ENCODE measurements around the gene OVCH1. TPM values are rescaled to one million over a fixed set of nuclear protein-coding genes. Genes with fewer than 3 reads are reported as not detected.

The OVCH1 gene
- total and polyA plus RNA-seq, 10 of the 15 experiments (the other 5 are each of a cell fraction or from before 2014, with no cell fraction given): 0.15 TPM; not detected in 9

GRCh38 chr12:29544428-29545101 lies 47.1 kb upstream of the OVCH1 start:
- peaks cover 5% of the 10 kb centered on the region for H3K4me1 ChIP-seq (ENCODE audit: control insufficient read depth, insufficient read depth, low read length)
- TF ChIP-seq CTCF (IDR thresholded peaks at IDR 0.05 in 2 of 3, conservative IDR thresholded peaks at IDR 0.05 in 1 of 3; ENCODE audit: control insufficient read depth in 2 of 3, extremely low read depth in 1 of 3, insufficient read depth in 1 of 3, low read depth in 3 of 3, low read length in 3 of 3) (peak in 1 of 3 experiments; percentile 12; a peak in 1 of 6 replicates), ZBTB11 (CRISPR knock-in tag; IDR thresholded peaks at IDR 0.05) (no peak), TCF3 (IDR thresholded peaks at IDR 0.05; ENCODE audit: borderline replicate concordance, insufficient read depth, low read depth, low read length) (no peak)
- peak; percentile 75 for ATAC-seq
- in situ Hi-C loops (cut with MboI): no loop called here
- BruUV-seq (replicated peaks): no TSS peak
- intact Hi-C loops (cut with micrococcal nuclease; ENCODE audit: unreplicated experiment): no loop called here
- H3K79me2 ChIP-seq (ENCODE audit: control insufficient read depth, insufficient read depth, low read length): no peaks in the 10 kb centered on the region
- no peak overlapping the region for H3K9ac ChIP-seq (ENCODE audit: control insufficient read depth, insufficient read depth, low read length)
- H4K20me1 ChIP-seq (ENCODE audit: control insufficient read depth, insufficient read depth): no peaks in the 10 kb centered on the region
- ChIA-PET SMC1A (ENCODE audit: uncharacterized antibody, unreplicated experiment) (interaction anchor here (0.6 to 5.4 kb wide), 10 partner anchors 8 to 356 kb away, joined by 3 to 37 read pairs (median 4); no protein-coding TSS in a partner anchor), POLR2A (interaction anchor here (0.6 to 1.6 kb wide), 4 partner anchors 10 to 39 kb away, joined by 3 to 5 read pairs (median 4); no protein-coding TSS in a partner anchor), CTCF (interaction anchor here (1.0 to 2.9 kb wide), 11 partner anchors 9 to 357 kb away, joined by 3 to 19 read pairs (median 4); no protein-coding TSS in a partner anchor), RAD21 (ENCODE audit: unreplicated experiment) (interaction anchor here (0.7 to 3.7 kb wide), 11 partner anchors 8 to 589 kb away, joined by 3 to 14 read pairs (median 3); no protein-coding TSS in a partner anchor)
- 67% methylated on average over 6 of the region's 6 CpGs for WGBS (ENCODE audit: insufficient coverage, insufficient replicate concordance, low lambda C conversion rate, missing lambda C conversion rate)
- H3K36me3 ChIP-seq (ENCODE audit: control insufficient read depth in 2 of 2, insufficient read depth in 2 of 2, low read length in 1 of 2): no peaks in the 10 kb centered on the region
- DNase-seq (ENCODE audit: low read depth, low spot score): no peak
- FAIRE-seq: no peak
- no peak overlapping the region for H3K4me3 ChIP-seq
- no peaks in the 10 kb centered on the region for H3K27me3 ChIP-seq (replicated peaks in 1 of 2; ENCODE audit: control insufficient read depth in 2 of 2, insufficient read depth in 2 of 2, low read length in 1 of 2)
- H3K4me2 ChIP-seq (ENCODE audit: control insufficient read depth, insufficient read depth): no peak overlapping the region; the same call in 1 of the 2 replicates
- H3K9me3 ChIP-seq (replicated peaks; ENCODE audit: control insufficient read depth, insufficient read depth, low read length): no peaks in the 10 kb centered on the region
- no peak overlapping the region for H2AFZ ChIP-seq (ENCODE audit: control insufficient read depth, low read depth, low read length)
- no peak overlapping the region for H3K27ac ChIP-seq (ENCODE audit: control insufficient read depth, insufficient read depth)

Data from GM12878 (cell line).